HUES48 (cell line): ENCODE data around the gene POLR2C.

Experiments
- H3K27ac ChIP-seq: one replicate; pipeline ENCODE4 v1.7.0; 2013; ENCODE audit warnings: low read depth, low read length, inconsistent platforms
- H3K27me3 ChIP-seq: 2 replicates; pipeline ENCODE4 v1.6.1; 2013; ENCODE audit warnings: mild to moderate bottlenecking, low read length; ENCODE audit not compliant: control insufficient read depth, insufficient read depth
- H3K36me3 ChIP-seq: 2 replicates; pipeline ENCODE4 v1.6.1; 2013; ENCODE audit warnings: low read length; ENCODE audit not compliant: control insufficient read depth, insufficient read depth
- H3K4me1 ChIP-seq: 2 replicates; pipeline ENCODE4 v1.6.1; 2013; ENCODE audit warnings: mild to moderate bottlenecking, low read length; ENCODE audit not compliant: control insufficient read depth, insufficient read depth
- H3K4me3 ChIP-seq: 2 replicates; pipeline ENCODE4 v1.5.1; 2013; ENCODE audit warnings: mild to moderate bottlenecking, low read depth, low read length
- H3K9ac ChIP-seq: 2 replicates; pipeline ENCODE4 v1.6.1; 2013; ENCODE audit warnings: mild to moderate bottlenecking, low read depth, low read length, moderate library complexity
- H3K9me3 ChIP-seq: 2 replicates; pipeline ENCODE4 v1.6.1; 2013; ENCODE audit warnings: low read length; ENCODE audit not compliant: control insufficient read depth, insufficient read depth

Gene POLR2C

DNA sequence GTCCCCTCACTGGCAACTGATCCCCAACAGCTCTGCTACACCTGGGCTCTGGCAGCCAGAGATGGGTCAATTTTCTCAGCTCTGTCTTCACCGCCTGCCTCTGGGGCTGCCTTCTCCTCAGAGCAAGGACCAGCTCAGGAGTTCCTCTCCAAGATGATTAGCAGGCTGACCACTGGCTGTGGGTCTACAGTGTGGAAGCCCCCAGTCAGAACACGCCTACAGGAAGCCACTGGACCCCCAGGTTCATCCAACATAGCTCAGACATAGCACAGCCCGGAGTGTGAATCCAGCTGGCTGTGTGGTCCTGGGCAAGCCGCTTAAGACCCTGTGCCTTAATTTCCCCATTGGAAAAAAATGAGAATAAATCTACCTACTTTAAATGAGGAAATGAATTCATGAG lies 18.9 kb downstream of the POLR2C start:
- no peaks in the 10 kb centered on the region for H3K9me3 ChIP-seq
- no peaks in the 10 kb centered on the region for H3K36me3 ChIP-seq
- H3K4me3 ChIP-seq: no peak overlapping the region
- peaks cover 23% of the 10 kb centered on the region for H3K27me3 ChIP-seq
- H3K9ac ChIP-seq: no peak overlapping the region
- H3K4me1 ChIP-seq: peaks cover 14% of the 10 kb centered on the region; the same call in 1 of the 2 replicates
- H3K27ac ChIP-seq: no peak overlapping the region

GRCh38 chr16:57482845-57483545 lies 20.5 kb downstream of the POLR2C start:
- H3K27ac ChIP-seq: no peak overlapping the region
- no peak overlapping the region for H3K9ac ChIP-seq
- H3K4me1 ChIP-seq: peaks cover 12% of the 10 kb centered on the region; the same call in 1 of the 2 replicates
- H3K27me3 ChIP-seq: peaks cover 23% of the 10 kb centered on the region
- no peaks in the 10 kb centered on the region for H3K36me3 ChIP-seq
- H3K4me3 ChIP-seq: no peak overlapping the region
- no peaks in the 10 kb centered on the region for H3K9me3 ChIP-seq

DNA sequence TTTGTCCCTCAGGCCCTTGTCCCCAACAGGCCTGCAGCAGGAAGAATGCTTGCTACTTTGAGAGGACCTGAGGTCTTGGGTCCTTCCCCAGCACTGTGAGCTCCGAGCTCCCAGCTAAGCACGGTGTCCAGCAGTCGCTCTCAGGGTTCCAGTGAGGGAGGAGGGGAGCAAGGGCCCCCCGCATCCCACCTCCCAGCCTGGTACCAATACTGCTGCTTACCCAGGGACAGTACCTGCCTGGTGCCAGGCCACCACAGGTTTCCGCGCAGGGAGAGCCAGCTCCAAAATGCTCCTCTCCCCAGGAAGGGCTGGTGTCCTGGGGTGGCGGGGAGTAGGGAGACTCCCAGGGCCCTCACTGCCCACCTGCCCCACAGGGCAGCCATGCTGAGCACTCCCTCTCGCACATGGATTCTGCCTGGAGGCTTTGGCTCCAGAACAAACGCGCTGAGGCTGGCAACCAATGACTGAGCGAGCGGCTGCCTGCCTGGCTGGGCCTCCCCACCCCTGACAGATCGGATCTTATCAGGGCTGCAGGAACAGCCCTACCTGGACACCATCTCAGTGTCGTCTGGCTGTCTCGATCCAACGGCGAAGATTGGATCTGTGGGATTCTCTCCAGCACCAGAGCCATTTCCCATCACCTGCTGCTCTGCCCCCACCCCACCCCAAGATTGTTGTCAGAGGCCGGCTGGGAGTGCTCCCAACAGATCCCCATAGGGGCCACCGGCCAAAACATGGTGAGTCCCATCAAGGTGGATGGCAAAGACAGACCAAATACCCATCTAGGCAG lies 21.4 kb downstream of the POLR2C start:
- no peak overlapping the region for H3K9ac ChIP-seq
- H3K4me1 ChIP-seq: peaks cover 11% of the 10 kb centered on the region; the same call in 1 of the 2 replicates
- no peak overlapping the region for H3K4me3 ChIP-seq
- H3K27ac ChIP-seq: no peak overlapping the region
- H3K36me3 ChIP-seq: no peaks in the 10 kb centered on the region
- H3K27me3 ChIP-seq: peaks cover 17% of the 10 kb centered on the region
- no peaks in the 10 kb centered on the region for H3K9me3 ChIP-seq

DNA sequence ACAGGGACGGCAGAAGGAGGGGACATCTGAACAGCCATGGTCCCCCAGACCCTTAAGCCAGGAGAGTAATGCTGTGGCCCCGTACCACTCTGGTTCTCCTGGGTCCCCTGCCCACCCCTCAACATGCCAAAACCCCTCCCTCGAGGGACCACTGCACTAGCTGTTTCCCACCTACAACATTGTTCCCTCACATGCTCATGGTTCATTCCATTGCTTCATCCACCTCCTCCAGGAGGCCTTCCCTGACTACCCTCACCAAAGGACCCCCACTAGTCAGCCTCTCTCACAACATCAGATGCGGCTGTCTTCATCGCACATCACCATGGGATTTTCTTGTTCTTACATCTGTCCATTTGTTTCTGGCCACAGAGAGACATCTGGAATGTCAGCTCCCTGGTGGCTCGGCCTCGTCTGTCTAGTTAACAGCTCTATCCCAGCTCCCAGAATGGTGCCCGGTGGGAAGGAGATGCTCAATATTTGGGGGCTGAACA lies 22.1 kb downstream of the POLR2C start:
- Histone ChIP-seq H3K9me3 (no peaks in the 10 kb centered on the region), H3K36me3 (no peaks in the 10 kb centered on the region), H3K27me3 (peaks cover 13% of the 10 kb centered on the region), H3K9ac (no peak overlapping the region), H3K27ac (no peak overlapping the region), H3K4me3 (no peak overlapping the region), H3K4me1 (0 out of 2 replicates have a peak, but pooled peaks cover 8% of the 10 kb centered on the region)

DNA sequence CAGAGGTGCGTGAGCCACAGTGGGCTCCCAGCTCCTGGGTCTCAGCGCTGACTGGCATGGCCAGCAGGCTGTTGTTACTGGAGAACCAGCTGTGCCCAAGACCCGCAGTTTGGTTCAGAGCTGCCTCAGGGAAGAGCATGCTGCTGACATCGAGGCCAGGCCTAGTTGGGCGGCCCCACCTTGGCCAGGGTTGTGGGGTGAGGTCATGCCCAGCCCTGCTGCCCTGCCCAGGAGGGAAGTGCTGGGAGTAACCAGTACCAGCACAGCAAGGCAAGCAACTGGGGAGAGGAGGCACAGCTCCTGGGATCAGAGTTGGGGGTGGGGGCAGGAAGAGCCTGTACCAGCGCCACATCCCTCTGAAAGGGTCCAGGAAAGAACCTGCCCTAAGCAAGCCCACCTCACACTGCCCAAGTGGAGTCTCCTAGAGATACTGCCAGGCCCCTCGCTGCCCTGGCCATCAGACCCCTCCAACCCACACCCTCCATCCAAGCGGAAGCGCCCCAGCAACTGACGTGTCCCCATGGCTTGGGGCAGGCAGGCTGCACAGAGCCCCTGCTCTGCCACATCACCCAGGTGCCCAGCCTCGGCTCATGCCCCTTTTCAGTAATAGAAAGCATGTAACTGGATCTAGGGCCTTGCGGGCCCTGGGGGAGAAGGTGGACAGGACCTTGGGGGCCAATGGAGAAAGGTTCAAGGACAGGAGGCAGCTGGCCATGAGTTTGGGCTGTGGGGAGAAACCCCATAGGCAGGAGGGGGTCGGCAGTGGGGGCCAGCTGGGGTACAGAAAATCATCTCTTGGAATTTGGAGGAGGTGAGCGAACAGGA lies 22.8 kb downstream of the POLR2C start:
- Histone ChIP-seq H3K4me3 (peak overlapping the region; percentile 91), H3K27ac (no peak overlapping the region), H3K9me3 (no peaks in the 10 kb centered on the region), H3K36me3 (no peaks in the 10 kb centered on the region), H3K9ac (no peak overlapping the region), H3K4me1 (0 out of 2 replicates have a peak, but pooled peaks cover 6% of the 10 kb centered on the region), H3K27me3 (peaks cover 13% of the 10 kb centered on the region)

GRCh38 chr16:57485916-57486857 lies 23.7 kb downstream of the POLR2C start, which contains the start of gene DOK4:
TSS of gene DOK4 (minus strand) at chr16:57486493. CDS start at chr16:57479507, 6,986 bp downstream.
- Histone ChIP-seq H3K4me3 (peak within 1 kb of the TSS; percentile 91), H3K27ac (no peak within 1 kb of the TSS), H3K9ac (no peak within 1 kb of the TSS), H3K27me3 (peaks cover 13% of the 10 kb centered on the region), H3K36me3 (no peaks in the 10 kb centered on the region), H3K4me1 (0 out of 2 replicates have a peak, but pooled peaks cover 3% of the 10 kb centered on the region), H3K9me3 (no peaks in the 10 kb centered on the region)

GRCh38 chr16:57486858-57487834 lies 24.7 kb downstream of the POLR2C start:
- H3K36me3 ChIP-seq: no peaks in the 10 kb centered on the region
- H3K27me3 ChIP-seq: peaks cover 13% of the 10 kb centered on the region
- 0 out of 2 replicates have a peak, but pooled peaks cover 3% of the 10 kb centered on the region for H3K4me1 ChIP-seq
- no peak overlapping the region for H3K9ac ChIP-seq
- no peaks in the 10 kb centered on the region for H3K9me3 ChIP-seq
- peak overlapping the region; percentile 46; the same call in 1 of the 2 replicates for H3K4me3 ChIP-seq
- no peak overlapping the region for H3K27ac ChIP-seq

- H3K4me1 ChIP-seq: 0 out of 2 replicates have a peak, but pooled peaks cover 3% of the 10 kb centered on the region
- no peak overlapping the region for H3K9ac ChIP-seq
- no peaks in the 10 kb centered on the region for H3K36me3 ChIP-seq
- H3K27ac ChIP-seq: no peak overlapping the region
- no peak overlapping the region for H3K4me3 ChIP-seq
- no peaks in the 10 kb centered on the region for H3K9me3 ChIP-seq
- H3K27me3 ChIP-seq: peaks cover 13% of the 10 kb centered on the region
Measured at GRCh38 chr16:57489229-57489628, 26.8 kb downstream of the POLR2C start.

GRCh38 chr16:57493767-57494166 lies 31.3 kb downstream of the POLR2C start:
- Histone ChIP-seq H3K4me1 (no peaks in the 10 kb centered on the region), H3K4me3 (no peak overlapping the region), H3K27me3 (no peaks in the 10 kb centered on the region), H3K27ac (no peak overlapping the region), H3K9ac (no peak overlapping the region), H3K9me3 (no peaks in the 10 kb centered on the region), H3K36me3 (no peaks in the 10 kb centered on the region)
